Thyroid gland (tissue), 4 donors: Measurements from ENCODE around the gene RASSF6.
A peak's percentile ranks its signal among the peaks of the same experiment; 100 is the strongest.

Source experiments
- CTCF ChIP-seq, 6 experiments: fragments of 200-600 bp in 3 of 6; fragments of 450-650 bp in 3 of 6; sonication (generic) in 3 of 6; IDR thresholded peaks; one replicate each; pipeline ENCODE4 v1.5.1; 2016 to 2019; ENCODE audit warnings: antibody characterized with exemption in 6 of 6, mild to moderate bottlenecking in 2 of 6, inconsistent platforms in 1 of 6, moderate library complexity in 1 of 6
- POLR2A ChIP-seq, 2 donors: fragments of 450-650 bp; IDR thresholded peaks; one replicate each; pipeline ENCODE4 v1.6.1; 2017; ENCODE audit warnings: antibody characterized with exemption in 2 of 2, mild to moderate bottlenecking in 2 of 2, moderate library complexity in 1 of 2

GRCh38 chr4:73573794-73574528, 46.3 kb downstream of the RASSF6 start:
- peak; percentile 38 to 83 (median 73) for TF ChIP-seq CTCF (IDR thresholded peaks at IDR 0.05)
- TF ChIP-seq POLR2A (IDR thresholded peaks at IDR 0.05): peak in 1 of 2 donors; percentile 5
